Astrocyte of the spinal cord (primary cell): ENCODE data around the gene ACOX2.

Experiments used
- DNase-seq: peaks from one replicate; pipeline ENCODE4 v3.0.0; 2011; ENCODE audit warnings: low read depth, low spot score
- H3K4me3 ChIP-seq: 2 replicates; pipeline ENCODE4 v1.5.1; 2011; ENCODE audit warnings: low read depth, mild to moderate bottlenecking, low read length, moderate library complexity
- CTCF ChIP-seq: IDR thresholded peaks from 2 replicates; pipeline ENCODE4 v1.5.1; 2012; ENCODE audit warnings: low read depth, mild to moderate bottlenecking, low read length, inconsistent platforms
- in situ Hi-C: cut with HindIII; loops from 2 replicates; pipeline ENCODE4 v1.10.0; 2017; ENCODE audit warnings: low sequenced_read_pairs

Gene ACOX2

GRCh38 chr3:58522759-58523425 is 14.1 kb downstream of the ACOX2 start:
- no peak overlapping the region for H3K4me3 ChIP-seq
- in situ Hi-C loops, result no loop called here
- DNase-seq, result no peak
- TF ChIP-seq CTCF, result no peak

DNA sequence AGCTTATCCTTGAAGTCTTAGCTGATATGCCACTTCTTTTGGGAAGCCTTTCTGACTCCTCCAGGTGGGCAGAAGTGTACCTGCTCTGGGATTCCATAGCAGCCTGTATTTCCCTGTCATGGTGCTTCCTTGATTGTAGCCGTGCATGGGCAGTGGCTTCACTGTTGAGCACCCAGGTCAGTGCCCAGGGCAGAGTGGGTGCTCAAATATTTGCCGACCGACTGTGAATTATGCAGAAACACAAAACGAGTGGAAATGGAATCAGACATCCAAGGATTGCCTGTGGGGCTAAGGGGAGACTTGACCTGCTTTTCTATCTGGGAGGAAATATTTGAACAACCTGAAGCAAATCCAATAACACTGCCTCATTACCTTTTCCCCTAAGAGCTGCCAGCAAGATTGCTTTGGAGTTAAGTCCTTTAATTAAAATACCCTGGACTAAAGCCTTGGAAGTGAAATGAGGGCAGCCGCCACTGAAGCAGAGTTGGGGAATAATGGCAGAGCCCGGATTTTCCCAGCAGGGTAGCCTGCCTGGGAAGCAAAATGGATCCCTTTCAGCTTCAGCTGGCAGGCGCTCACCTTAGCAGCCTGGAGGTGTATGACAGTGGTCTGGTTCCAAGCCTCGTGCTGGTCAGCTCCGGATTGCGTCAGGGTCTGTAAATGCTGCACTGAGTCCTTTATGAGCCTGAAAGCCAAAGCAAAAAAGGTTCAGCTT is 14.9 kb downstream of the ACOX2 start:
- in situ Hi-C loops, result no loop called here
- DNase-seq, result no peak
- no peak for TF ChIP-seq CTCF
- H3K4me3 ChIP-seq, result no peak overlapping the region

DNA sequence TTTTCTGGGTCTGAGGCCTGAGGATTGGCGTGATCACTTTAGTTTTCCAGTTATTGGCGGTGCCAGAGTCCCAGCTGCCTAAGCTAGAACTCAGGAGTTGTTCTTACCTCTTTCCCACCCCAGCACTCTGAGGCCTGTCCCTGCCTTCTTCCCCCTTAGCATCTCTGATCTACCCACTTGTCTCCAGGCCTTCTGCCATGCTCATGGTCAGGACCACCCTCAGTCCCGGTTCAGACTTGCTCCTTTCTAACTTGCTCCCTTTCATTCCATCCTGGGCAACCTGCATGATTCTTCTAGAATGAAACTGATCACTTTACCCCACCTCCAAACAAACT is 15.7 kb downstream of the ACOX2 start:
- no peak for DNase-seq
- no peak for TF ChIP-seq CTCF
- in situ Hi-C loops, result no loop called here
- H3K4me3 ChIP-seq, result no peak overlapping the region

- in situ Hi-C loops, result no loop called here
- H3K4me3 ChIP-seq, result no peak overlapping the region
- no peak for TF ChIP-seq CTCF
- DNase-seq, result no peak
These were observed 16.3 kb downstream of the ACOX2 start for GRCh38 chr3:58520403-58521335.

- in situ Hi-C loops, result no loop called here
- TF ChIP-seq CTCF, result no peak
- no peak overlapping the region for H3K4me3 ChIP-seq
- no peak for DNase-seq
These were observed 17.2 kb downstream of the ACOX2 start for GRCh38 chr3:58519668-58520402.

DNA sequence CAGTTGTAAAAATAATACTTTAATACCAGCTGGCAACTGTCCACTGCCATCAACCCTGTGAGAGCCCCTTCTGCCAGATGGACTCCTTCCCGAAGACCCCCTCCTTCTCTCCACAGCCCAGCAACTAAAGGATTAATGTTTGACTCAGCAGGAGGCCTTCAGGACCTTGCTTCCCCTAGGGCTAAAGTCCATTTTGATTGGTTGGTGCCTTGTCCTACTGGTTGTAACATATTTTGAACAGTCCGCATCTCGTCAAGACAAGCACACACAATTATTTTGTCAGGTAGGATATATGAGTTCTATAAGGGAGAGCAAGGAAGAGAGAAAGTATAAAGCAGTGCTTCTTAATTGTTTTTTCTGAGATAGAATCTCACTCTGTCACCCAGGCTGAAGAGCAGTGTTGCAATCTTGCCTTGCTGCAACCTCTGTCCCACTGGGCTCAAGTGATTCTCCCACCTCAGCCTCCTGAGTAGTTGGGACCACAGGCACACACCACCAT is 18.6 kb downstream of the ACOX2 start:
- no peak overlapping the region for H3K4me3 ChIP-seq
- no peak for TF ChIP-seq CTCF
- DNase-seq, result no peak
- in situ Hi-C loops, result no loop called here
